B cell (primary cell): Measurements from ENCODE around the gene MROH2A.

Experiments used
- CTCF ChIP-seq: fragments of 200-600 bp; IDR thresholded peaks from one replicate; pipeline ENCODE4 v1.8.0; 2022; ENCODE audit warnings: antibody characterized with exemption, mild to moderate bottlenecking
- EZH2 ChIP-seq: IDR thresholded peaks from 2 replicates; pipeline ENCODE4 v1.6.1; 2012; ENCODE audit warnings: borderline replicate concordance, low read depth, mild to moderate bottlenecking, moderate library complexity, low read length; ENCODE audit not compliant: insufficient read depth, poor library complexity, severe bottlenecking

GRCh38 chr2:233779722-233780121, 1.6 kb downstream of the MROH2A start:
- TF ChIP-seq CTCF (no peak), EZH2 (no peak)
